Osteocyte (in vitro differentiated cells): Measurements from ENCODE around the gene TRIM24. TPM values are rescaled to one million over a fixed set of nuclear protein-coding genes. Genes with fewer than 3 reads are reported as not detected.
"Not testable (repeated sequence)": the region's sequence is repeated elsewhere in the genome, so short reads cannot be mapped to it uniquely, and the experiment has no call there.

Source experiments
- DNase-seq: peaks from one replicate; pipeline ENCODE4 v3.0.0; 2021; ENCODE audit warnings: mixed read lengths; ENCODE audit not compliant: unreplicated experiment; ENCODE audit errors: extremely low spot score
- H3K27ac Mint-ChIP-seq: one replicate; pipeline ENCODE4 v1.8.0; 2021; ENCODE audit warnings: mild to moderate bottlenecking, mixed read lengths; ENCODE audit not compliant: unreplicated experiment
- H3K27me3 Mint-ChIP-seq: one replicate; pipeline ENCODE4 v1.8.0; 2021; ENCODE audit warnings: mixed read lengths; ENCODE audit not compliant: unreplicated experiment
- H3K36me3 Mint-ChIP-seq: one replicate; pipeline ENCODE4 v1.8.0; 2021; ENCODE audit warnings: mixed read lengths; ENCODE audit not compliant: unreplicated experiment
- H3K4me1 Mint-ChIP-seq: one replicate; pipeline ENCODE4 v1.8.0; 2021; ENCODE audit warnings: mixed read lengths; ENCODE audit not compliant: unreplicated experiment
- H3K4me3 Mint-ChIP-seq: one replicate; pipeline ENCODE4 v1.8.0; 2021; ENCODE audit warnings: mild to moderate bottlenecking, moderate library complexity, mixed read lengths; ENCODE audit not compliant: unreplicated experiment
- H3K9me3 Mint-ChIP-seq: one replicate; pipeline ENCODE4 v1.8.0; 2021; ENCODE audit warnings: mixed read lengths; ENCODE audit not compliant: unreplicated experiment
- total RNA-seq: library from RNA; stranded (reverse); gene quantifications from 2 replicates; pipeline ENCODE4 v1.2.1, GENCODE V29; 2021
- TF ChIP-seq, protein P1 (sequence below): fragments of 200-600 bp; sonication (generic); IDR thresholded peaks from 2 replicates; pipeline ENCODE4 v1.5.0; 2021; ENCODE audit warnings: antibody characterized with exemption, mild to moderate bottlenecking, moderate library complexity

Gene TRIM24
- total RNA-seq, 1 donor from 2014 or later: 23.1 TPM

DNA sequence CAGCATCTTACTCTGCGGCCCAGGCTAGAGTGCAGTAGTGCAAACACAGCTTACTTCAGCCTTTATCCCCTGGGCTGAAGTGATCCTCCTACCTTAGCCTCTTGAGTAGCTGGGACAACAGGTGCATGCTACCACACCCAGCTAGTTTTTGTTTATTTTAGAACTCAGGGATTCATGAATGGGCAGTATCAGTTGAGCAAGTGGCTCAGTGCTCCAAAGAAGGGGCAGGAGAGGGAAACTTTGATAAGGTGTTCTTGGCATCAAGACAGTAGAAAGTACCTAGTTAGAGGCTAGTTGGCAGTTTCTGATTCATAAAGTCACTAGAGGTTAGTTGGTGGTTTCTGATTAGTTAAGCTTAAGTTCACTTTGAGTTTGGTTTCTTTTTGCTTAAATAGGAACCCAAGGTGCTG is 18.4 kb downstream of the TRIM24 start:
- no peak overlapping the region for H3K4me3 Mint-ChIP-seq
- no peak for DNase-seq
- no peaks in the 10 kb centered on the region for H3K36me3 Mint-ChIP-seq
- TF ChIP-seq, protein P1, sequence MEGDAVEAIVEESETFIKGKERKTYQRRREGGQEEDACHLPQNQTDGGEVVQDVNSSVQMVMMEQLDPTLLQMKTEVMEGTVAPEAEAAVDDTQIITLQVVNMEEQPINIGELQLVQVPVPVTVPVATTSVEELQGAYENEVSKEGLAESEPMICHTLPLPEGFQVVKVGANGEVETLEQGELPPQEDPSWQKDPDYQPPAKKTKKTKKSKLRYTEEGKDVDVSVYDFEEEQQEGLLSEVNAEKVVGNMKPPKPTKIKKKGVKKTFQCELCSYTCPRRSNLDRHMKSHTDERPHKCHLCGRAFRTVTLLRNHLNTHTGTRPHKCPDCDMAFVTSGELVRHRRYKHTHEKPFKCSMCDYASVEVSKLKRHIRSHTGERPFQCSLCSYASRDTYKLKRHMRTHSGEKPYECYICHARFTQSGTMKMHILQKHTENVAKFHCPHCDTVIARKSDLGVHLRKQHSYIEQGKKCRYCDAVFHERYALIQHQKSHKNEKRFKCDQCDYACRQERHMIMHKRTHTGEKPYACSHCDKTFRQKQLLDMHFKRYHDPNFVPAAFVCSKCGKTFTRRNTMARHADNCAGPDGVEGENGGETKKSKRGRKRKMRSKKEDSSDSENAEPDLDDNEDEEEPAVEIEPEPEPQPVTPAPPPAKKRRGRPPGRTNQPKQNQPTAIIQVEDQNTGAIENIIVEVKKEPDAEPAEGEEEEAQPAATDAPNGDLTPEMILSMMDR: no peak
- peaks cover 20% of the 10 kb centered on the region for H3K4me1 Mint-ChIP-seq
- H3K9me3 Mint-ChIP-seq: no peaks in the 10 kb centered on the region
- H3K27ac Mint-ChIP-seq: no peak overlapping the region
- H3K27me3 Mint-ChIP-seq: no peaks in the 10 kb centered on the region

DNA sequence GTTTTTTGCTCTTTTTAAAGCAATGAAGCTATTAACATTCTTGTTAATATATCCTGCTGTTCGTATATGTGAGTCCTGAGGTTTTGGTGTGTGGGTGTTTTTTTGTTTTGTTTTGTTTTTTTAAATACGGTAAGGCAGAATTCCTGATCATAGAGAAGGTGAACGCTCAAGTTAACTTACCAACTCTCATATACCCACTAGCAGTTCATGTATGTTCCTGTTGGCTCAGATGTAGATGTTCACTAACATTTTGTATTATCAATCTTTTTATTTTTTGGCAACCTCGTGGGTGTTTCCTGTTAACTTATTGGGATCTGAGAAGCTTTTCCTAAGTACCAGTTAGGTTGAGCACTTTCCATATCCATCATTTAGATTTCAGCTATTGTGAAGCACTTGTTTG is 20.5 kb downstream of the TRIM24 start:
- no peaks in the 10 kb centered on the region for H3K27me3 Mint-ChIP-seq
- H3K4me1 Mint-ChIP-seq: peaks cover 13% of the 10 kb centered on the region
- no peak for DNase-seq
- TF ChIP-seq, protein P1: no peak
- H3K9me3 Mint-ChIP-seq: no peaks in the 10 kb centered on the region
- no peaks in the 10 kb centered on the region for H3K36me3 Mint-ChIP-seq
- H3K27ac Mint-ChIP-seq: no peak overlapping the region
- H3K4me3 Mint-ChIP-seq: no peak overlapping the region

DNA sequence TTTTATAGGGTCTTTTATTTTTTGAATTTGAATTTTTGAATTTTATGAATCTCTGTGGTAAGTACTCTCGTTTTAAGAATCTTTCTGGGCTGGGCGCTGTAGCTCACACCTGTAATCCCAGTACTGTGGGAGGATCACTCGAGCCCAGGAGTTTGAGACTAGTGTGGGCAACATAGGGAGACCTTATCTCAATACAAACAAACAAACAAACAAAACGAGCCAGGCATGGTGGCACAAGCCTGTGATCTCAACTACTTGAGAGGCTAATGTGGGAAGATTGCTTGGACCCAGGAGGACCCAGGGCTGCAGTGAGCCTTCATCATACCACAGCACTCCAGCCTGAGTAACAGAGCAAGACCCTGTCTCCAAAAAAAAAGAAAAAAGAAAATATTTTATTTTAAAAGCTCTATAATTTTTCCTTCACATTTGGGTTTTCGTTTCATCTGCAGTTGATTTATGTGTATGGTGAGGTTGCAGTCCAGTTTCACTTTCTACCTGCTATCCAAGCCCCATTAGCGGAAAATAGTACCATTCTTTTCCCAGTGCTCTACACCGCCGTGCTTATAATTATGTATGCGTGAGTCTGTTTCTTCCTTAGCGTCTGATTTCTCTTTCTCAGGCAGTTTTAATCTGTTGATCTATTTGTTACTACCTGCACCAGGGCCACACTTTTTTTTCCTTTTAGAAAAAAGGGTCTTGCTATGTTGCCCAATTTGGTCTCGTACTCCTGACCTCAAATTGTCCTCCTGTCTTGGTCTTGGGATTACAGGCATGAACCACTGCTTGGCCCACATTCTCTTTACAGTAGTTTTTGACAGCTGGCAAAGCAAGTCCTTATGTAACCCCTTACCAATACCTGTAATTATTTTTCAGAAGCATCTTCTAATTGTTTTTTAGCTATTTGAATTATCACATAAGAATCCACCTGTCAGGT is 21.7 kb downstream of the TRIM24 start:
- Mint-ChIP-seq H3K9me3 (no peaks in the 10 kb centered on the region), H3K36me3 (peaks cover 2% of the 10 kb centered on the region), H3K27ac (no peak overlapping the region), H3K4me3 (no peak overlapping the region), H3K27me3 (no peaks in the 10 kb centered on the region), H3K4me1 (peaks cover 13% of the 10 kb centered on the region)
- TF ChIP-seq, protein P1: no peak
- no peak for DNase-seq

DNA sequence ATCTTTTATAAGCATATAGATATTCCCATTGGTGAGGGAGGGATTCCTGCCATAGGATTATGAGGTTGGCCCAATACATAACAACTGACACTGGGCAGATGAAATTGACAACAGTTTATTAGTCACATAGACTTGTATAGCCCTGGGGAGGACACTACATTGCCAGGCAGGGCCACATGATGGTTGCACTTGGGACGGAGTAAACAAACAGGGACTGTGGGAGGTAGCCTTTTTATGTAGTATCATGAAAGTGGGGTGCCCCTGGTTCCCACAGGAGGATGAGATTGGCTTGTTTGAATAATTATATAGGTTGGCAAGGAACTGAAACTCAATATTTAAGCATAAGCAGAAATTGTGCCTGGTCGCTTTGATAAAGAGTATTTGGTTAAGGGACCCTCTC is 23.5 kb downstream of the TRIM24 start:
- Mint-ChIP-seq H3K9me3 (no peaks in the 10 kb centered on the region), H3K27me3 (no peaks in the 10 kb centered on the region), H3K36me3 (peaks cover 3% of the 10 kb centered on the region), H3K27ac (no peak overlapping the region), H3K4me1 (peaks cover 7% of the 10 kb centered on the region), H3K4me3 (no peak overlapping the region)
- TF ChIP-seq, protein P1: no peak
- no peak for DNase-seq

DNA sequence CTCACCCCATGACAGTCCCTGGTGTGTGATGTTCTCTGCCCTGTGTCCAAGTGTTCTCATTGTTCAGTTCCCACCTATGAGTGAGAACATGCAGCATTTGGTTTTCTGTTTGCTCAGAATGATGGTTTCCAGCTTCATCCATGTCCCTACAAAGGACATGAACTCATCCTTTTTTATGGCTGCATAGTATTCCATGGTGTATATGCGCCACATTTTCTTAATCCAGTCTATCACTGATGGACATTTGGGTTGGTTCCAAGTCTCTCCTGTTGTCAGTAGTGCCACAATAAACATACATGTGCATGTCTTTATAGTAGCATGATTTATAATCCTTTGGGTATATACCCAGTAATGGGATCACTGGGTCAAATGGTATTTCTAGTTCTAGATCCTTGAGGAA is 25.4 kb downstream of the TRIM24 start:
- not testable (repeated sequence) for H3K36me3 Mint-ChIP-seq, H3K9me3 Mint-ChIP-seq, H3K27me3 Mint-ChIP-seq, H3K4me1 Mint-ChIP-seq, DNase-seq, H3K27ac Mint-ChIP-seq, H3K4me3 Mint-ChIP-seq

DNA sequence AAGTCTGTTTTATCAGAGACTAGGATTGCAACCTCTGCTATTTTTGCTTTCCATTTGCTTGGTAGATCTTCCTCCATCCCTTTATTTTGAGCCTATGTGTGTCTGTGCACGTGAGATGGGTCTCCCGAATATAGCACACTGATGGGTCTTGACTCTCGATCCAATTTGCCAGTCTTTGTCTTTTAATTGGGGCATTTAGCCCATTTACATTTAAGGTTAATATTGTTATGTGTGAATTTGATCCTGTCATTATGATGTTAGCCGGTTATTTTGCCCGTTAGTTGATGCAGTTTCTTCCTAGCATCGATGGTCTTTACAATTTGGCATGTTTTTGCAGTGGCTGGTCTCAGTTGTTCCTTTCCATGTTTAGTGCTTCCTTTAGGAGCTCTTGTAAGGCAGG is 29.1 kb downstream of the TRIM24 start:
- not testable (repeated sequence) for H3K36me3 Mint-ChIP-seq

More for the DNA sequence above, 29.1 kb downstream of the TRIM24 start:
- H3K27ac Mint-ChIP-seq, H3K4me1 Mint-ChIP-seq, H3K4me3 Mint-ChIP-seq, H3K27me3 Mint-ChIP-seq, DNase-seq, H3K9me3 Mint-ChIP-seq: not testable (repeated sequence)
